HG02571 (cell line): Measurements from ENCODE around the gene CATSPER2.
"Not testable (repeated sequence)": the region's sequence is repeated elsewhere in the genome, so short reads cannot be mapped to it uniquely, and the experiment has no call there.

Source experiments
- ATAC-seq: cut with Tn5 transposase; IDR thresholded peaks from one replicate; pipeline ENCODE4 v1.9.1; 2021; ENCODE audit warnings: mild to moderate bottlenecking, moderate library complexity; ENCODE audit not compliant: unreplicated experiment

The CATSPER2 gene

GRCh38 chr15:43648649-43649429 lies at the start of gene CATSPER2:
Gene CATSPER2 (minus strand): TSS chr15:43648844. CDS start chr15:43648061, 783 bp downstream.
- ATAC-seq: no peak

- not testable (repeated sequence) for ATAC-seq
Measured at GRCh38 chr15:43693148-43694022, 44.7 kb upstream of the CATSPER2 start, which contains the start of gene CKMT1A. Gene CKMT1A (plus strand): TSS chr15:43693859. CDS start chr15:43694051, 192 bp downstream.

GRCh38 chr15:43692679-43693078 lies 44.0 kb upstream of the CATSPER2 start:
- ATAC-seq: not testable (repeated sequence)

- peak; percentile 98 for ATAC-seq
Measured at GRCh38 chr15:43689604-43690301, 41.1 kb upstream of the CATSPER2 start.

- not testable (repeated sequence) for ATAC-seq
Measured at GRCh38 chr15:43674175-43674574, 25.5 kb upstream of the CATSPER2 start.

- ATAC-seq: not testable (repeated sequence)
Measured at GRCh38 chr15:43666177-43666576, 17.5 kb upstream of the CATSPER2 start.

GRCh38 chr15:43663333-43663732 lies 14.7 kb upstream of the CATSPER2 start:
- ATAC-seq: not testable (repeated sequence)

GRCh38 chr15:43662293-43662692 lies 13.6 kb upstream of the CATSPER2 start:
- ATAC-seq: not testable (repeated sequence)

- not testable (repeated sequence) for ATAC-seq
Measured at GRCh38 chr15:43659727-43660126, 11.1 kb upstream of the CATSPER2 start.

GRCh38 chr15:43649430-43649926 lies 834 bp upstream of the CATSPER2 start:
- not testable (repeated sequence) for ATAC-seq

GRCh38 chr15:43638464-43639204 lies 10.0 kb downstream of the CATSPER2 start:
- not testable (repeated sequence) for ATAC-seq

GRCh38 chr15:43626937-43627336 lies 21.7 kb downstream of the CATSPER2 start:
- not testable (repeated sequence) for ATAC-seq

GRCh38 chr15:43625106-43625505 lies 23.5 kb downstream of the CATSPER2 start:
- no peak for ATAC-seq

- ATAC-seq: not testable (repeated sequence)
Measured at GRCh38 chr15:43622068-43622799, 26.4 kb downstream of the CATSPER2 start.

- not testable (repeated sequence) for ATAC-seq
Measured at GRCh38 chr15:43618700-43619099, 29.9 kb downstream of the CATSPER2 start, which contains the start of gene STRC. Gene STRC (minus strand): TSS chr15:43618800. CDS start chr15:43618722, 78 bp downstream.

GRCh38 chr15:43617750-43618149 lies 30.9 kb downstream of the CATSPER2 start:
- ATAC-seq: not testable (repeated sequence)

- not testable (repeated sequence) for ATAC-seq
Measured at GRCh38 chr15:43602233-43602632, 46.4 kb downstream of the CATSPER2 start.

GRCh38 chr15:43600200-43600599 lies 48.4 kb downstream of the CATSPER2 start:
- not testable (repeated sequence) for ATAC-seq

GRCh38 chr15:43599131-43599530 lies 49.5 kb downstream of the CATSPER2 start:
- not testable (repeated sequence) for ATAC-seq
